ENCODE data around the gene TOX2. TPM values are rescaled to one million over a fixed set of nuclear protein-coding genes. Genes with fewer than 3 reads are reported as not detected.

Gene TOX2
- total and polyA plus RNA-seq, 2 of the 4 experiments (the other 2 are of a cell fraction) = 1.3 to 17.5 TPM

GRCh38 chr20:43987018-43987417 lies 72.4 kb downstream of the TOX2 start:
- H3K23ac ChIP-seq (ENCODE audit: low read depth, low read length) = no peak overlapping the region
- H4K8ac ChIP-seq (ENCODE audit: low read depth in 2 of 2, low read length in 2 of 2) = no peak overlapping the region
- dilution Hi-C loops (cut with HindIII; ENCODE audit: low sequenced_read_pairs, unreplicated experiment) = no loop called here
- H4K5ac ChIP-seq (ENCODE audit: low read depth, low read length) = no peak overlapping the region
- TF ChIP-seq CTCF (conservative IDR thresholded peaks at IDR 0.05; ENCODE audit: low read depth, low read length) (no peak), RAD21 (IDR thresholded peaks at IDR 0.05; ENCODE audit: low read length) (no peak)
- WGBS, 2 experiments (ENCODE audit: extremely low coverage in 2 of 2, insufficient read length in 1 of 2) = no CpG with 5 or more reads among the region's 1 CpG
- no peak overlapping the region for H2BK5ac ChIP-seq (ENCODE audit: low read depth, low read length, poor library complexity, severe bottlenecking)
- no TSS peak for BruUV-seq (replicated peaks)
- H2AFZ ChIP-seq (replicated peaks; ENCODE audit: low read length, poor library complexity) = no peak overlapping the region
- peaks cover 24 to 80% of the 10 kb centered on the region in 2 experiments for H3K79me1 ChIP-seq (ENCODE audit: low read depth in 1 of 2, low read length in 2 of 2)
- no peak overlapping the region for H2AK5ac ChIP-seq (ENCODE audit: low read depth, low read length)
- H2BK120ac ChIP-seq (ENCODE audit: low read depth, low read length) = no peak overlapping the region
- H3K4ac ChIP-seq (ENCODE audit: low read depth, low read length) = no peak overlapping the region
- no peak overlapping the region for H3K4me2 ChIP-seq (ENCODE audit: low read depth, low read length)
- H4K20me1 ChIP-seq (ENCODE audit: insufficient read depth, low read length) = peaks cover 28% of the 10 kb centered on the region; the same call in 1 of the 2 replicates
- in situ Hi-C loops (cut with MboI; ENCODE audit: low sequenced_read_pairs) = no loop called here
- intact Hi-C loops (cut with micrococcal nuclease) = no loop called here
- ATAC-seq (ENCODE audit: low read depth) = no peak
- no peak overlapping the region for H3K9ac ChIP-seq (ENCODE audit: low read depth, low read length)
- no peak overlapping the region for H3K18ac ChIP-seq (ENCODE audit: low read depth, low read length)
- ChIA-PET POLR2A (ENCODE audit: unreplicated experiment) (no interaction called here), CTCF (no interaction called here)
- no peak overlapping the region for H2BK15ac ChIP-seq (ENCODE audit: low read depth, low read length)
- no peak overlapping the region for H2AK9ac ChIP-seq (replicated peaks; ENCODE audit: low read depth, low read length, poor library complexity)
- H3K27me3 ChIP-seq (ENCODE audit: control insufficient read depth, insufficient read depth, low read length) = no peaks in the 10 kb centered on the region
- no peak overlapping the region for H3K27ac ChIP-seq (ENCODE audit: insufficient read depth, low read length)
- H2BK20ac ChIP-seq (ENCODE audit: low read depth, low read length) = no peak overlapping the region
- H3K9me3 ChIP-seq (ENCODE audit: control insufficient read depth, insufficient read depth, low read length) = peaks cover 2% of the 10 kb centered on the region; the same call in 1 of the 2 replicates
- peaks cover 22% of the 10 kb centered on the region for H3K9me1 ChIP-seq (ENCODE audit: insufficient read depth, low read length)
- no peak for DNase-seq
- no peak overlapping the region for H3K56ac ChIP-seq (ENCODE audit: extremely low read depth, insufficient read depth, low read length)
- H3K4me1 ChIP-seq (ENCODE audit: control insufficient read depth, insufficient read depth, low read length) = peaks cover 11% of the 10 kb centered on the region
- no peak overlapping the region for H4K91ac ChIP-seq (ENCODE audit: insufficient read depth, low read depth, low read length)
- peaks cover 6% of the 10 kb centered on the region; the same call in 1 of the 2 replicates for H3K36me3 ChIP-seq (ENCODE audit: control insufficient read depth, insufficient read depth, low read length)
- H3K4me3 ChIP-seq (ENCODE audit: insufficient read depth, low read depth, low read length) = no peak overlapping the region
- no peak overlapping the region for H3K14ac ChIP-seq (replicated peaks; ENCODE audit: low read depth, low read length)

All from IMR-90 (cell line).